Kidney (tissue), 14 donors: ENCODE data around the gene CCDC137. TPM values are rescaled to one million over a fixed set of nuclear protein-coding genes. Genes with fewer than 3 reads are reported as not detected.

Source experiments
- DNase-seq, 5 donors: peaks; one replicate each; pipeline ENCODE4 v3.0.0-alpha.2; 2013 to 2020
- FAIRE-seq: peaks from 2 replicates; lab custom pipeline; 2012; peaks lifted over from hg19 to GRCh38; lab: Jason Lieb, UNC
- H3K27ac ChIP-seq, 2 donors: one replicate each; pipeline ENCODE4 v1.7.0; 2013; ENCODE audit warnings: low read depth in 2 of 2, low read length in 2 of 2, inconsistent platforms in 1 of 2
- H3K27me3 ChIP-seq: one replicate; pipeline ENCODE4 v1.7.1; 2013; ENCODE audit warnings: low read length, inconsistent platforms; ENCODE audit not compliant: control insufficient read depth, insufficient read depth
- H3K36me3 ChIP-seq, 3 donors: one replicate each; pipeline versions ENCODE4 v1.7.0 to v1.7.1; 2013; ENCODE audit warnings: low read length in 3 of 3, control low read depth in 1 of 3, inconsistent platforms in 1 of 3; ENCODE audit not compliant: insufficient read depth in 3 of 3, control insufficient read depth in 2 of 3
- H3K4me1 ChIP-seq, 3 donors: one replicate each; pipeline versions ENCODE4 v1.7.0 to v1.7.1; 2013; ENCODE audit warnings: low read length in 3 of 3, inconsistent platforms in 1 of 3, low read depth in 1 of 3; ENCODE audit not compliant: control insufficient read depth in 2 of 3, insufficient read depth in 2 of 3
- H3K4me3 ChIP-seq, 3 donors: one replicate each; pipeline versions ENCODE4 v1.7.0 to v1.8.1; 2013; ENCODE audit warnings: low read length in 3 of 3, control low read depth in 1 of 3, inconsistent platforms in 1 of 3
- H3K9ac ChIP-seq, 3 donors: one replicate each; pipeline versions ENCODE4 v1.7.0 to v1.7.1; 2013; ENCODE audit warnings: low read length in 3 of 3, control low read depth in 1 of 3, inconsistent platforms in 1 of 3
- H3K9me3 ChIP-seq, 3 donors: one replicate each; pipeline versions ENCODE4 v1.7.0 to v1.7.1; 2013; ENCODE audit warnings: low read length in 3 of 3, control low read depth in 1 of 3, inconsistent platforms in 1 of 3; ENCODE audit not compliant: control insufficient read depth in 2 of 3, insufficient read depth in 1 of 3
- CTCF ChIP-seq: IDR thresholded peaks from 3 replicates; pipeline ENCODE4 v1.5.1; 2012; ENCODE audit warnings: mild to moderate bottlenecking, moderate library complexity, borderline replicate concordance; ENCODE audit not compliant: insufficient read depth; ENCODE audit errors: extremely low read depth
- intact Hi-C: fragments of 100-400 bp; cut with DNase I; formaldehyde crosslinking; loops from one replicate; pipeline ENCODE4 v1.11.1; 2022
- polyA plus RNA-seq: library from polyadenylated mRNA; stranded (reverse); fragments of 350-450 nt; fragmentation: Illumina TruSeq; extraction: RNeasy Lipid Tissue Mini Kit (QIAGEN cat#74804); gene quantifications from one replicate; pipeline ENCODE4 v1.2.3, GENCODE V29; 2014; ENCODE audit warnings: low read depth, low replicate concordance; ENCODE audit not compliant: insufficient read depth
- total RNA-seq: library from RNA; stranded (reverse); fragmentation: NEBNext Ultra II Directional; extraction: Animal tissue kit (Norgen Biotek cat#: 25700); gene quantifications from one replicate; pipeline ENCODE4 v1.2.1, GENCODE V29; 2021
- donor health status: control.
- donor health status: control.
- donor health status: control.
- donor health status: control.
- donor health status: control.
- donor health status: DM: yes; HTN: yes; CAD: no.
- donor health status: Normal renal cell carcinoma (clear cell type).

CCDC137 gene
- total and polyA plus RNA-seq, 2 donors from 2014 or later, result 14.7 to 18.8 TPM

- H3K36me3 ChIP-seq, result no peaks in the 10 kb centered on the region
- intact Hi-C loops, result no loop called here
- TF ChIP-seq CTCF, result no peak
- FAIRE-seq (no peak), DNase-seq (peak in 3 of 5 donors; percentile 50 to 80 (median 71))
- peak overlapping the region in 2 of 3 donors; percentile 56 to 70 for H3K4me3 ChIP-seq
- peaks cover 4% of the 10 kb centered on the region for H3K27me3 ChIP-seq
- H3K4me1 ChIP-seq, result peaks cover 0 to 35% (median 7%) of the 10 kb centered on the region in 3 donors
- H3K9ac ChIP-seq, result peak overlapping the region in 1 of 3 donors; percentile 77
- peak overlapping the region; percentile 65 to 67 for H3K27ac ChIP-seq
- H3K9me3 ChIP-seq, result no peaks in the 10 kb centered on the region
Observed at GRCh38 chr17:81713556-81714411, 47.2 kb downstream of the CCDC137 start.

DNA sequence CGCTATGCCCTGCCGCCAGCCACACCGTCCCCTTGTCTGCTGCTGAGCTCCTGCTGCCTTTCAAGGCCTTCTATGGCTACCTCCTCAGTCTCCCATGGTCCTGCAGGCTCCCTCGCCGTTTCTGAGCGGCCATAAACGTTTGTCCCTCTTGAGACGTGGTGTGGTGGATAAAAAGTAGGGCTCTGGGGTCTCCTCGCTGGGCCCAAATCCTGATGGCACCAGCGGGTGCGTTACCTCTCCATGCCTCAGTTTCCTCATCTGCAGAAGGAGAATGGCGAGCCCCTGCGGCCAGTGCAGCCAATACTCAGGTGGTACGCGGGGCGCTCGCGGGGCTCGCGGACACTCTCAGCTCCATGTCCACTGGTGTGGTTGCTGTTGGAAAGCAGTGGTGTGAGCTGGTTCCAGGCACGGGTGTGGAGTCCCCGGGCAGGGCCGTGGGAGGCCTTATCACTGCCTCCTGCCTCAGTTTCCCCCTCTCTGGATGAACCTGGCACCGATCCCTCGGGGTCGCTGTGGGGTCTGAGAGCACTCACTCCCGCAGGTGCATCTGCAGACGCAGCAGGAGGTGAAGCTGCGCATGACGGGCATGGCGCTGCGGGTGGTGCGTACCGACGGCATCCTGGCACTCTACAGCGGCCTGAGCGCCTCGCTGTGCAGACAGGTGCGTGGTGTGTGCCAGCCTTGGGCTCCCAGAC lies 48.0 kb downstream of the CCDC137 start:
- no peaks in the 10 kb centered on the region for H3K9me3 ChIP-seq
- H3K27me3 ChIP-seq, result peaks cover 4% of the 10 kb centered on the region
- intact Hi-C loops, result no loop called here
- peak overlapping the region in 1 of 3 donors; percentile 70 for H3K4me3 ChIP-seq
- no peak for TF ChIP-seq CTCF
- FAIRE-seq, result no peak
- H3K27ac ChIP-seq, result no peak overlapping the region
- H3K36me3 ChIP-seq, result no peaks in the 10 kb centered on the region
- peak in 1 of 5 donors; percentile 72 for DNase-seq
- peak overlapping the region in 1 of 3 donors; percentile 23 for H3K9ac ChIP-seq
- peaks cover 0 to 35% (median 7%) of the 10 kb centered on the region in 3 donors for H3K4me1 ChIP-seq

DNA sequence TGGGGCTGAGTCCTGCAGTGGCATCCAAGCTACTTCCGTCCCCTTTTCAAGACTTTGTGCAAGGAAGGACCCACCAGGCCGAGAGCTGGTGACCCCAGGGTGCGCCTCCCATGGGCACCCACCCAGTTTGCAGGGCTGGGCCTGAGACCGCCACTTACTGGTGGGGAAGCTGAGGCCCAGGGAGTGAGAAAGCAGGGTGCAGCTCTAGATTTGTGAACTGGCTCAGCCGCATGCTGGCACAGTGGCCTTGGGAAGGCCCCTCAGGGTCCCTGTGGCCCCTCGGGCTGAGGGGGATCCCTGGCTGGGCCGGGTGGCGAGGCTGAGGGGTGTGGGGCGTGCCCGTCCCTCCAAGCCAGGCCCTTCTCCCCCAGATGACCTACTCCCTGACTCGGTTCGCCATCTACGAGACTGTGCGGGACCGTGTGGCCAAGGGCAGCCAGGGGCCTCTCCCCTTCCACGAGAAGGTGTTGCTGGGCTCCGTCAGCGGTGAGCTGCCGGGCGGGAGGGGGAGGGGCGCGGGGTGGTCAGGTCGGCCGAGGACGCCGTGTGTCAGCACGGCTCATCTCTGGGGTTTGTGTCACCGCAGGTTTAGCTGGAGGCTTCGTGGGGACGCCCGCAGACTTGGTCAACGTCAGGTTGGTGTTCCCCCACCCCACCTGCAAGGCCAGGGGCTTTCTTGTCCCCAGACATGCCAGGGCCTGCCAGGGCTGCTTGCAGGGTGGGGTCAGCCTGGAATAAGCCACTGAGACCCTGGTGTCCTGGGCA lies 48.8 kb downstream of the CCDC137 start:
- Histone ChIP-seq H3K27me3 (peaks cover 4% of the 10 kb centered on the region), H3K9ac (no peak overlapping the region), H3K9me3 (no peaks in the 10 kb centered on the region), H3K4me3 (no peak overlapping the region), H3K27ac (no peak overlapping the region), H3K4me1 (peaks cover 0 to 32% (median 7%) of the 10 kb centered on the region in 3 donors), H3K36me3 (no peaks in the 10 kb centered on the region)
- FAIRE-seq (no peak), DNase-seq (peak in 1 of 5 donors; percentile 77)
- intact Hi-C loops, result no loop called here
- no peak for TF ChIP-seq CTCF
